Islet of Langerhans (tissue), 1 donor: Measurements from ENCODE around the gene REP15.
"Not testable (repeated sequence)": the region's sequence is repeated elsewhere in the genome, so short reads cannot be mapped to it uniquely, and the experiment has no call there.

ENCODE experiments used
- FAIRE-seq: peaks from one replicate; lab custom pipeline; 2011; peaks lifted over from hg19 to GRCh38; lab: Jason Lieb, UNC

The REP15 gene, protein sequence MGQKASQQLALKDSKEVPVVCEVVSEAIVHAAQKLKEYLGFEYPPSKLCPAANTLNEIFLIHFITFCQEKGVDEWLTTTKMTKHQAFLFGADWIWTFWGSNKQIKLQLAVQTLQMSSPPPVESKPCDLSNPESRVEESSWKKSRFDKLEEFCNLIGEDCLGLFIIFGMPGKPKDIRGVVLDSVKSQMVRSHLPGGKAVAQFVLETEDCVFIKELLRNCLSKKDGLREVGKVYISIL

DNA sequence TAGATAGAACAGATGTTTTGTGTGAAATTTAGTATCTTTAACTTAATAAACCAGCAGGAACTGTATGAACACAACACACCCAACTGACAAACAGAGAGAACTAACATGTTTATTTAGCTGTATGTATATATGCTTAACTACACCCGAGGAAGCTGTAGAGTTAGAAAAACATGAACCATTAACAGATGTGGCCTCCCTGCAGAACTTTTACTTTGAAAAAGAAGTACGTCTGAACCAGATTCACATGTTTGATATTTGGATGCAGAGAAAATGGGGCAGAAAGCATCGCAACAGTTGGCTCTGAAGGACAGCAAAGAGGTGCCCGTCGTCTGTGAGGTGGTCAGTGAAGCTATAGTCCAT is at the start of gene REP15:
Gene REP15 (plus strand): TSS at position 155 of the 360 bp plus-strand sequence. CDS start 116 bp downstream, at position 271.
- FAIRE-seq = no peak

DNA sequence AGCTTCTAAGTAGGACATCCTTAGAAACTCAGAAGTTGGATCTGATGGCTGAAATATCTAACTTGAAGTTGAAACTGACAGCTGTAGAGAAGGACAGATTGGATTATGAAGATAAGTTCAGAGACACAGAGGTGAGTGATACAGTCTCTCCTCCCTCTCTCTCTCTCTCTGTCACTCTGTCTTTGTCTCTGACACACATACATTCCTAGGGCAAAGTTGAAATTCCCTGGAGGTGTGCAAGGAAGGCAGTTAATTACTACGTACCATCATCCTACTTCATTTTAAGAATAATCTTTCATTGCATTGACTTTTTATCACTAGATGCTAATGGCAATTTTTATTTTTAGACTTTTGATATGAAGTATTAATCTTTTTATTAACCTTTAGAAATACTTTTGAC is 46.2 kb upstream of the REP15 start:
- FAIRE-seq = no peak

- FAIRE-seq = no peak
These were observed 45.0 kb upstream of the REP15 start for GRCh38 chr12:27651201-27651600.

DNA sequence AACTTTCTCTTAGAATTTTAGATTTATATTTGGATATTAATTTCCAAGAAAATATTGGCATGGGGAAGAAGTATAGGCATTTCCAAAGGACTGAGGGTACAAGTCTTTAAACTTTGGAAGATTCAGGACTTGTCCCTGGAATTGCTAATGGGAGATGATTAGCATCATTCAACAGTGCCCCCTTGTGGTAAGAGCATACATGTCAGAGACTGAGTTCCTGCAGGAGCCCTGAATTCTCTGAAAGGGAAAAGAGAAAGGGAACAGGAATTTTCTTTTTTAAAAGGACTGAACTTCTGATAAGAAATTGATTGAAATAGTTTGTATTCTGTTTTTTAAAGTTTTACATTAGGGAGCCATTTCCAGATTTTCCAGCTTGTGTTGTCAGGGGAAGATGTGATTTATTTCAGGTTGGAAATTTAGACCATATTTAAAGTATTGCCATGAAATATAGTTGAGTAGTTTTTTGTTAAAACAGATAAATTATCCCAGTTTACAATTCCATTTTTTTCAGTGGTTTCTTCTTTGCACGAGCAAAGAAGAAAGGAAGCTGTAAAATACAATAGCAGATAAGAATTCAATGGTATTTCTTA is 44.0 kb upstream of the REP15 start:
- peak; percentile 91 for FAIRE-seq

DNA sequence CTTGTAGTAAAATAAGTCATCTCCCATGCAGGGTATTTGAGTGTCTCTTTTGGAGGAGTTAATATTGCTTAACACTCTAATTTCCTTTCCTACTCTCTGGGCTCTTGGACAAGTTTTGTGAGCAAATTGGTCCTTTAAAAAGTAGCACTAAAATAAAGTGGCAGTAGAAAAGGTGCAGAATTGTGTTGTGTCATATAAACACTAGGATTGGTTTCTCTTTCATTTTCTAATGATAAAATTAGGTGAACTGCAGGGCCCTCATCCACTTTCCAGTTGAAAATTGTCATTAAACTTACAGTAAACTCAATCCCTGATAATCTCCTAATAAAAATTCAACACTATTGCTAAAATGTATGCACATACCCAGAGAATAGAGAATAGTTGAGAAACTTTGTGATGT is 42.6 kb upstream of the REP15 start:
- FAIRE-seq = no peak

- FAIRE-seq = not testable (repeated sequence)
These were observed 40.8 kb upstream of the REP15 start for GRCh38 chr12:27655476-27655875.

DNA sequence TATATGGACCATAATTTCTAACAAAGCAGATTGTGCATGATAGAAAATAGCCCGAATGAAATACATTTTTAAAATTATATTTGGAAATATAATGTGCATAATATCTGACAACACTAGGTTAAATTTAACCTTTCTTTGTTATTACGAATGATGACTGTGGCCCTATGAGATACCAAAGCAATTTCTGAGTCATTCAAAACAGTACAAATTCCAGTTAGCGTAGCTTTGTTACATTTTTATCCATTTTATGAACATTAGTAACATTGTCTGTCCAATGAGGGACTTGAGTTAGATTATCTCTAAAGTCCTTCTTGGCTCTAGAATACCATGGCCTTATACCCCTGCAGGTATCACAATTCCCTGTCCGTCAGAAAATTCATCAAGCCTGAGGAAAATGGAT is 39.0 kb upstream of the REP15 start:
- FAIRE-seq = no peak

DNA sequence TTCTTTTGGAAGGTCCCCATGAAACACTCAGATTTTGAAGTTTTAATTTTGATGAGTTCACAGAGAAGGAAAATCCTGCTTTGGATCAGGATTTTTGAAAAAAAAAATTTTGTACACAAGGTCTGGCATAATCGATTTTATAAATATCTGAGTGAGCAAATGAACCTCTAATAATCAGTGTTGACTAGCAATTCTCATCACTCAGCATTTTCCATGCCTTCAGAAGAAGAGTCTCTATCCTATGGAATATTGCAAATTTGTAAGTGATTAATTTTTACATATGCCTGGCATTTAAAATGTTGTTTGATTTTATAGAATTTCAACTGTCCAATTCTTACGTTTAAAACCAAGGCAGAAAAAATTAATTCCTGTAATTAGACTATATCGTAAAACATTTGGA is 30.5 kb upstream of the REP15 start:
- FAIRE-seq = no peak

GRCh38 chr12:27666510-27666909 is 29.7 kb upstream of the REP15 start:
- FAIRE-seq = no peak

DNA sequence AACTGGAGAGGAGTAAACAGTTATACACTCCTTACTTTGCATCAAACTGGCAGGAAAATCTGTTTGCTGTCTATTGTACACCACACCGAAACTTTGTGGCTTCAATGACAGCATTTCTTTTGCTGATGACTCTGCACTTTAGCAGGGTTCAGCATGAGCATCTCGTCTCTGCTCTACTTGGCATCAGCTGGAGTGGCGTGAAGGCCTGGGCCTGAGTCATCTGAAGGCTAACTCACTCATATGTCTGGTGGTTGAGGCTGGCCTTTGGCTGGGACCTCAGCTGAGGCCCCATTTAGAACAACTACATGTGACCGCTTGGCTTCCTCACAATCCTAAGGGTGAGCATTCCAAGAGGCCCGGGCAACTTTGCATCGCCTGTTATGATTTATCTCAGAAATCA is 28.7 kb upstream of the REP15 start:
- FAIRE-seq = no peak

DNA sequence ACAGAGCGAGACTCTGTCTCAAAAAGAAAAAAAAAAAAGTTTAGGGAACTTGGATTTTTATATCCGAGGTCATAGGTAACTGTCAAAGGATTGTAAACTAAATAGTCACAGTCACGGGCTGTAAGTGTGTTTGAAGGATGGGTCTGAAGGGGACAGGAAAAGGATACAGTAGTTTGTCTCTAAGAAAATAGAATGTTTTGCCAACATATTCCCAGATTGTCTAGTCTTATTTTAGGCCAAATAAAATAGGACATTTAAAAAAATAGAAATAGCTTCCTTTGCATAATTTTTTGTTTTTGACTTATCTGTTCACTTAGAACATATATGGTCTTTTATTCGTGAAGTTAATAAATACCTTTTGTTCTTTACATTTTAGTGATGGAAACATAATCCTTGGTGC is 24.2 kb upstream of the REP15 start:
- FAIRE-seq = no peak

- FAIRE-seq = no peak
These were observed 23.6 kb upstream of the REP15 start for GRCh38 chr12:27672643-27673042.

- FAIRE-seq = no peak
These were observed 23.0 kb upstream of the REP15 start for GRCh38 chr12:27673101-27673718.

DNA sequence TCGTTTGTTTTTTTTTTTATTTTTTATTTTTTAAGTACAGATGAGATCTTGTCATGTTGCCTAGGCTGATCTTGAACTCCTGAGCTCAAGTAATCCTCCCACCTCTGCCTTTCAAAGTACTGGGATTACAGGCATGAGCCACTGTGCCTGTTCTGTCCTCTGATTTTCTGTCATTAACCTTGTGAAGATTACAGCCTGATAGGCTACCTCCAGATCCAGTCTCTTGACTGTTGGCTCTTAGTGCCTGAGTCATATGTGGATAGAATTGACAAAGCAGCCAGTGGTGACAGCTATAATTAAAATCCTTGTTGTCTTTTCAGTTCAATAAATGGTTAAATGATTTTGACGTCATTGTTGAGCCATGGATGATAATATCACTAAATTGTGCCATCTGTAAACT is 21.3 kb upstream of the REP15 start:
- no peak for FAIRE-seq

DNA sequence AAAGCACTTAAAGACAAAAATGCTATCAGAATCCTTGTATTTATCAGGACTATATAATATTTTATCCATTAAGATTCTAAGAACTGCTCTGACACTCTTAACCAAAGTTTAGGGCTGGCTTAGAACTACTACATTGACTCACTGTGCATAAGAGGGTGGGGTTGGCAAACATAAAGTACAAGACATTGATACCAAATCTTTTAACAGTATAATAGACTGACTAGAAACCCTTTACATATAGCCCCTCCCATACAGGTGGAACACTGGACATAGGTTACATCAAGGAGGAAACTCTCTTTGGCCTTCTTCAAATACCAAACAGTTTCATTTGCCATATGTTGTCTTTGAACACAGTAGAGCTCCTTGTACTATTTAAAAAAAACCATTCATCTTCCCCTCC is 15.6 kb upstream of the REP15 start:
- FAIRE-seq = no peak

DNA sequence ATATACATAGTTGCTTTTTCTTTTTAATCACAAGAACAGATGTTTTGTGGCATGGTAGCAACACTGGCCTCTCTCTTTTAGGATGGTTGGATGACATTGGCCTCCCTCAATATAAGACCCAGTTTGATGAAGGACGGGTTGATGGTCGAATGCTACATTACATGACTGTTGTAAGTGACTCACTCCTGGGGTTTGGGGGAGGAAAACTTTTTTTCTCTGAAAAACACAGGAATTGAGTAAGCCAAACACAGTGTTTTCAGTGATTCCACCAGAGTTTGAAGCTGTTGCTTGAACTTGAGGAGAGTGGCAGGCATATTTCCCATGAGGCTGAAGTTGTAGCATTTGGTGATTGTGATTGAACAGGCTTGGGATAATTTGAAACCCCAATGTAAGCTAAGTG is 13.7 kb upstream of the REP15 start:
- FAIRE-seq = no peak

- no peak for FAIRE-seq
These were observed 11.0 kb upstream of the REP15 start for GRCh38 chr12:27685274-27685673.

GRCh38 chr12:27686147-27686546 is 10.1 kb upstream of the REP15 start:
- no peak for FAIRE-seq

GRCh38 chr12:27688671-27689070 is 7.6 kb upstream of the REP15 start:
- FAIRE-seq = no peak

- FAIRE-seq = no peak
These were observed 6.6 kb upstream of the REP15 start for GRCh38 chr12:27689558-27690180.

DNA sequence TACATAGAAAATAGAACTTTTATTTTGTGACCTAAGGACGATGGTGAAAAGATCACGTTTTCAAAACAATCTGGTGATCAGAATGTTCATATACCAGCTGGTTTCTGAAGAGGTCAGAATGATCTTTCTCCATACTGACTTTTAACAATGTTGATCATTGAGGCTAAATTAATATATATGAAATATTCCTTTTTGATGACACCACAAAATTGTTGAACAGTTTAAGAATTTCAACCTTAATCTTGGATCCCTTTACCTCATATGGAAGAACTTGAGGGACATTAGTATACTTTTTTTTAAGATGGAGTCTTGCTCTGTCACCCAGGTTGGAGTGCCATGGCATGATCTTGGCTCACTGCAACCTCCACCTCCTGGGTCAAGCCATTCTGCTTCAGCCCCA is 2.8 kb upstream of the REP15 start:
- no peak for FAIRE-seq

- no peak for FAIRE-seq
These were observed 523 bp upstream of the REP15 start for GRCh38 chr12:27695556-27696292.
